ENCODE results near the gene CRTAP. TPM values are rescaled to one million over a fixed set of nuclear protein-coding genes. Genes with fewer than 3 reads are reported as not detected.

The CRTAP gene
- total and polyA plus RNA-seq, 8 donors = 17.6 to 71.0 (median 25.6) TPM

DNA sequence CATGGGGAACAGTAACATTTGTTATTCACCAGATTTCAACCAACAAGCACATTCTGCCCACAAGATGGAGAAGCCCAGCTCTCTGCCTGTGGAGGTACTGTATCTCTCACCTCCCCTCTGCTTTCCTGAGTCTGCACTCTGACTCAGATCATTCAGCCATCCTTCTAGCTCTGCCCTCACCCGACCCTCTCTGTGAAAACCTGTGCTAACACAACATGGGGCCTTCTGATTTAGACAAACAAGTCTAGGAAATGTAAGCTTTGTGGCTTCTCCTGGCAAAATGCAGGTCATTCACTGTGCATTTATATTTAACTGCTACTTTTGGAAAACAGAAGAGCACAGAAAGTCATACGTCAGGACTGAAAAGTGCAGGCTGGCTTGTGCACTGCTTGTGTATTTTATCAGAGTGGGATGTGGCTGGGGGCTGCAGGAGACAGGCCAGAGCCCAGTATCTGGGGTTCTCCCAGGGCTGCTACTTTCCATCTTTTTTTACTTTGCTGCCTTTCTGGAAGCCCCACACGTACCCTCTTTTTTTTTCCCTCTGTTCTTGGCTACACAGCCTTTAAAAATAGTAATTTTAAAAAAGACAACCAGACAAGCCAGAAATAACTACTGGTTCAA lies 54.0 kb downstream of the CRTAP start:
- intact Hi-C loops (cut with DNase I) = no loop called here
- 61% methylated on average over 3 of the region's 3 CpGs for WGBS, 2 donors
- Histone ChIP-seq H3K36me3 (no peaks in the 10 kb centered on the region), H3K4me3 (no peak overlapping the region), H3K27ac (no peak overlapping the region), H3K4me1 (no peaks in the 10 kb centered on the region), H3K27me3 (no peaks in the 10 kb centered on the region), H3K9me3 (no peaks in the 10 kb centered on the region)
- no peak for FAIRE-seq
- DNase-seq = no peak
- ATAC-seq = no peak
- TF ChIP-seq, protein P1, sequence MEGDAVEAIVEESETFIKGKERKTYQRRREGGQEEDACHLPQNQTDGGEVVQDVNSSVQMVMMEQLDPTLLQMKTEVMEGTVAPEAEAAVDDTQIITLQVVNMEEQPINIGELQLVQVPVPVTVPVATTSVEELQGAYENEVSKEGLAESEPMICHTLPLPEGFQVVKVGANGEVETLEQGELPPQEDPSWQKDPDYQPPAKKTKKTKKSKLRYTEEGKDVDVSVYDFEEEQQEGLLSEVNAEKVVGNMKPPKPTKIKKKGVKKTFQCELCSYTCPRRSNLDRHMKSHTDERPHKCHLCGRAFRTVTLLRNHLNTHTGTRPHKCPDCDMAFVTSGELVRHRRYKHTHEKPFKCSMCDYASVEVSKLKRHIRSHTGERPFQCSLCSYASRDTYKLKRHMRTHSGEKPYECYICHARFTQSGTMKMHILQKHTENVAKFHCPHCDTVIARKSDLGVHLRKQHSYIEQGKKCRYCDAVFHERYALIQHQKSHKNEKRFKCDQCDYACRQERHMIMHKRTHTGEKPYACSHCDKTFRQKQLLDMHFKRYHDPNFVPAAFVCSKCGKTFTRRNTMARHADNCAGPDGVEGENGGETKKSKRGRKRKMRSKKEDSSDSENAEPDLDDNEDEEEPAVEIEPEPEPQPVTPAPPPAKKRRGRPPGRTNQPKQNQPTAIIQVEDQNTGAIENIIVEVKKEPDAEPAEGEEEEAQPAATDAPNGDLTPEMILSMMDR (IDR thresholded peaks at IDR 0.05) = no peak

DNA sequence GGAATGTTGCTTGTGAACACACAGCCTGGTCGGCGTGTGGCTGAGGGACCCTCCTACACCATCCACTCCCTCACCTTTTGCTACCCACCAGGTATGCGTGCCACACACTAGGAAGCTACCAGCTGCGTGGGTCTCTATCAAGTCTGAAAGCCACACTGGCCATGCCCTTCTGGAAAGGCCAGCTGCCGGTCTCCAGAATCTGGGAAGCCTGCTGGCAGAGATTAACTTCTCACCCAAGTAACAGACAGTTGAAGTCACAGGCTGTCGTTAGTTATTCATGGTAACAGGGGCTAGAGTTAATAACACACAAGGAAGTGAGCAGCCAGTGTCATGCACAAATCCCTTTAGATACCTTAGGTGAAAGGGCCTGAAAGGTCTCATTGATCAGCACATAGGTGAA lies 56.7 kb downstream of the CRTAP start:
- Histone ChIP-seq H3K27me3 (no peaks in the 10 kb centered on the region), H3K9me3 (no peaks in the 10 kb centered on the region), H3K4me1 (no peaks in the 10 kb centered on the region), H3K36me3 (no peaks in the 10 kb centered on the region), H3K4me3 (no peak overlapping the region), H3K27ac (no peak overlapping the region)
- DNase-seq (no peak), FAIRE-seq (no peak), ATAC-seq (no peak)
- 84 to 88% methylated on average over 6 of the region's 6 CpGs for WGBS, 2 donors
- TF ChIP-seq, protein P1 (IDR thresholded peaks at IDR 0.05) = no peak
- intact Hi-C loops (cut with DNase I) = no loop called here

DNA sequence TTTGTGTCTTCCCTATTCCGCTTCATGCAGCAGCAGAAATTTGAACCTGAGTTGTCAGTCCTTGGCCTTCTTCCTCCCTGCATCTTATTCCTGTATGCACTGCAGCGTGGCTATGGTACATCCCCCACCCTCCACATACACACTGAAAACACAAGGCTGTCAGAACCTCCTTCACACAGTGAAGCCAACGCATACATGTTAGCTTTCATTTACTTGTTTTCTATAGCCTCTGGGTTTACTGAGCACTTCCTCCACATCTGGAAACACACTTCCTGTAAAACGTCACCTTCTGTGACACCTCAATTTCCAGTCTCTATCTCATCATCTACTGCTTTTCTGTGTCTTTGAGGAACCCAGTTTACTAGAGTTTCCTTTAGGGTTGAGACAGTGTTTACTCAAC lies 57.8 kb downstream of the CRTAP start:
- TF ChIP-seq, protein P1 (IDR thresholded peaks at IDR 0.05) = no peak
- FAIRE-seq = no peak
- intact Hi-C loops (cut with DNase I) = no loop called here
- Histone ChIP-seq H3K36me3 (no peaks in the 10 kb centered on the region), H3K4me3 (no peak overlapping the region), H3K9me3 (no peaks in the 10 kb centered on the region), H3K27ac (no peak overlapping the region), H3K27me3 (no peaks in the 10 kb centered on the region), H3K4me1 (no peaks in the 10 kb centered on the region)
- DNase-seq = no peak
- WGBS, 2 donors = 75 to 81% methylated on average over 4 of the region's 4 CpGs
- ATAC-seq = no peak

DNA sequence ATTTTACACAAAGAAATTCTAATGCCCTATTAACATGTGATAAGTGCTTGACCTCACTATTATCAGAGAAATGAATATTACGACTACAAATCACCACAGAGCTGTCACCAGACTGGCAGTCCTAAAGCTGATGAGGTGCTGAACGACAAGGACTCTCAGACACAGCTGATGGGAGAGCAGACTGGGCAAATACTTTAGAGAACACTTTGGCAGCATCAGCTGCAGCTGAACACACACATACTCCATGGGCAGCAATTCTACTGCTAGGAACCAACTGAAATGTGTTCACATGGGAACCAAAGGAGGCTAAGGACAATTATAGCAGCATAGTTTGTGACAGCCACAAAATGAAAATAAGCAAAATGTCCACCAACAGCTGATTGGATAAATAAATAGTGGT lies 59.3 kb downstream of the CRTAP start:
- Histone ChIP-seq H3K4me3 (no peak overlapping the region), H3K36me3 (no peaks in the 10 kb centered on the region), H3K4me1 (no peaks in the 10 kb centered on the region), H3K27ac (no peak overlapping the region), H3K27me3 (no peaks in the 10 kb centered on the region), H3K9me3 (no peaks in the 10 kb centered on the region)
- TF ChIP-seq, protein P1 (IDR thresholded peaks at IDR 0.05) = no peak
- DNase-seq (no peak), ATAC-seq (no peak), FAIRE-seq (no peak)
- intact Hi-C loops (cut with DNase I) = no loop called here
- WGBS, 2 donors = 17 to 20% methylated on average over 2 of the region's 2 CpGs

DNA sequence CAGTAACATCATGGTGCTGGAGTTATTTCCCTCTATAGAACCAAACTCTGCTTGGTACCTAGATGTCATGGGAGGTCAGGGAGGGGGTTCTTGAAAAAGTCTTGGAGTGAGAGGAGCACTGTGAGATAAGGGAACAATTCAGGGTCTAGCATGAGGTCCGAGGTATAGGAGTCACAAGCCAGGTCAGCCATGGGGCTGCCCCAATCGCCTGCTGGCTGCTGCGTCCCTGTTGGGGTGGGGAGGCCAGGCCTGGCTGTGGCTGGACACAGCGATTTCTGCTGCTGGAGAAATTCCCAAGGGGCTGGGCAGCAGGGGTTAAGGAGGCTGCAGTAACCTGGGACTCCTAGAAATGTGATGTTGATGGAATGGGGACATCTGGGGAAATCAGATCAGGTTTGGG lies 59.9 kb downstream of the CRTAP start:
- TF ChIP-seq, protein P1 (IDR thresholded peaks at IDR 0.05) = no peak
- intact Hi-C loops (cut with DNase I) = no loop called here
- DNase-seq (no peak), FAIRE-seq (no peak), ATAC-seq (no peak)
- WGBS, 2 donors = 71 to 79% methylated on average over 4 of the region's 4 CpGs
- H3K36me3 ChIP-seq = no peaks in the 10 kb centered on the region
- no peak overlapping the region for H3K27ac ChIP-seq
- H3K4me1 ChIP-seq = no peaks in the 10 kb centered on the region
- no peaks in the 10 kb centered on the region for H3K27me3 ChIP-seq
- no peak overlapping the region for H3K4me3 ChIP-seq
- H3K9me3 ChIP-seq = no peaks in the 10 kb centered on the region
